ENCODE data around the gene TM7SF2. TPM values are rescaled to one million over a fixed set of nuclear protein-coding genes. Genes with fewer than 3 reads are reported as not detected.

The TM7SF2 gene
- polyA plus RNA-seq, 3 donors = 1.8 to 4.5 (median 1.8) TPM

DNA sequence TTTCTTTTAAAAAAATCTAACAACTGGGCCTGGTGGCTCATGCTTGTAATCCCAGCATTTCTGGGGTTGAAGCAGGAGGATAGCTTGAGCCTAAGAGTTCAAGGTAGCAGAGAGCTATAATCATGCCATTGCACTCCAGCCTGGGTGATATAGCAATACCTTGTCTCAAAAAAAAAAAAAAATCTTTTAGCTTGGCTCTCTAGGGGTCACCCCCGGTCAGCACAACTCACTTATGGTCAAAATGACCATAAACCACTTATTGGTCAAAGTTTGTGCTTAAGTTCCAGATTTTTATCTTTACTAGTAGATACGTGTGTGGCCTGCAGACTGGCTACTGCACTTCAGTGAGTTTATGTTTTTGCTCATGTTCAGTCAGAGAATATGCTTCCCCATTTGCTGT lies 52.0 kb downstream of the TM7SF2 start:
- no peak overlapping the region for H3K27ac ChIP-seq (ENCODE audit: low read depth in 1 of 2, low read length in 2 of 2)
- Mint-ChIP-seq H3K36me3 (no peaks in the 10 kb centered on the region), H3K27ac (no peak overlapping the region), H3K9me3 (no peaks in the 10 kb centered on the region), H3K4me1 (peaks cover 3% of the 10 kb centered on the region), H3K4me3 (no peak overlapping the region), H3K27me3 (ENCODE audit: low read depth in 3 of 3) (peaks cover 1 to 3% (median 2%) of the 10 kb centered on the region in 3 donors)
- H3K4me1 ChIP-seq (ENCODE audit: control insufficient read depth in 1 of 2, insufficient read depth in 2 of 2, low read length in 2 of 2) = no peaks in the 10 kb centered on the region
- H3K27me3 ChIP-seq (ENCODE audit: control insufficient read depth in 2 of 2, insufficient read depth in 2 of 2, low read length in 2 of 2) = no peaks in the 10 kb centered on the region
- H2AFZ ChIP-seq (ENCODE audit: insufficient read depth, low read depth, low read length, poor library complexity, severe bottlenecking) = no peak overlapping the region
- no peak for DNase-seq
- H3K4me2 ChIP-seq (replicated peaks; ENCODE audit: extremely low read depth, low read length, poor library complexity, severe bottlenecking) = no peak overlapping the region
- WGBS (ENCODE audit: insufficient coverage) = no CpG with 5 or more reads among the region's 2 CpGs
- H4K20me1 ChIP-seq (ENCODE audit: insufficient read depth, low read length) = no peaks in the 10 kb centered on the region
- no peaks in the 10 kb centered on the region for H3K9me3 ChIP-seq (replicated peaks in 1 of 2; ENCODE audit: control insufficient read depth in 1 of 2, insufficient read depth in 1 of 2, low read length in 2 of 2)
- H3K79me2 ChIP-seq (ENCODE audit: insufficient read depth, low read length) = no peaks in the 10 kb centered on the region
- intact Hi-C loops (cut with micrococcal nuclease) = no loop called here
- H3K9ac ChIP-seq (ENCODE audit: insufficient read depth, low read length, poor library complexity, severe bottlenecking) = no peak overlapping the region
- no peaks in the 10 kb centered on the region for H3K36me3 ChIP-seq (replicated peaks in 1 of 2; ENCODE audit: control insufficient read depth in 1 of 2, insufficient read depth in 2 of 2, low read length in 2 of 2)
- TF ChIP-seq, protein P1, sequence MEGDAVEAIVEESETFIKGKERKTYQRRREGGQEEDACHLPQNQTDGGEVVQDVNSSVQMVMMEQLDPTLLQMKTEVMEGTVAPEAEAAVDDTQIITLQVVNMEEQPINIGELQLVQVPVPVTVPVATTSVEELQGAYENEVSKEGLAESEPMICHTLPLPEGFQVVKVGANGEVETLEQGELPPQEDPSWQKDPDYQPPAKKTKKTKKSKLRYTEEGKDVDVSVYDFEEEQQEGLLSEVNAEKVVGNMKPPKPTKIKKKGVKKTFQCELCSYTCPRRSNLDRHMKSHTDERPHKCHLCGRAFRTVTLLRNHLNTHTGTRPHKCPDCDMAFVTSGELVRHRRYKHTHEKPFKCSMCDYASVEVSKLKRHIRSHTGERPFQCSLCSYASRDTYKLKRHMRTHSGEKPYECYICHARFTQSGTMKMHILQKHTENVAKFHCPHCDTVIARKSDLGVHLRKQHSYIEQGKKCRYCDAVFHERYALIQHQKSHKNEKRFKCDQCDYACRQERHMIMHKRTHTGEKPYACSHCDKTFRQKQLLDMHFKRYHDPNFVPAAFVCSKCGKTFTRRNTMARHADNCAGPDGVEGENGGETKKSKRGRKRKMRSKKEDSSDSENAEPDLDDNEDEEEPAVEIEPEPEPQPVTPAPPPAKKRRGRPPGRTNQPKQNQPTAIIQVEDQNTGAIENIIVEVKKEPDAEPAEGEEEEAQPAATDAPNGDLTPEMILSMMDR (IDR thresholded peaks at IDR 0.05) = no peak
- no peak overlapping the region for H3K4me3 ChIP-seq (replicated peaks in 1 of 3; ENCODE audit: low read depth in 2 of 3, low read length in 3 of 3)

Small RNA genes lying within 50 kb of the gene (small RNA-seq; reads per million reads assigned to genes)
- gene HIGD1AP10 (ENCODE audit: insufficient read length, low read depth) (not detected), gene PDCL2P2 (ENCODE audit: insufficient read length, low read depth) (not detected), gene RNU2-23P (ENCODE audit: insufficient read length, low read depth) (5.2 reads per million, percentile 52 among the genes with 10 or more reads in this experiment)

Other genes with a start within 250 kb of the TM7SF2 start
- gene EHD1, start 233.3 kb upstream of the TM7SF2 start, polyA plus RNA-seq = 100 to 1,000 TPM in 1 of 3 donors, 10 to 100 TPM in 2; 30.3 to 212 (median 48.4) TPM
- 10 to 100 TPM in 1 of 3 donors, 1 to 10 TPM in 2; 2.6 to 24.9 (median 4.0) TPM for gene ATG2A, start 194.7 kb upstream of the TM7SF2 start, polyA plus RNA-seq
- 10 to 100 TPM in 1 of 3 donors, 1 to 10 TPM in 2; 9.0 to 26.7 (median 9.4) TPM for gene PPP2R5B, start 187.2 kb upstream of the TM7SF2 start, polyA plus RNA-seq
- gene GPHA2, start 176.0 kb upstream of the TM7SF2 start, polyA plus RNA-seq = not detected
- gene MAJIN, start 139.8 kb upstream of the TM7SF2 start, polyA plus RNA-seq = not detected
- gene BATF2, start 114.9 kb upstream of the TM7SF2 start, polyA plus RNA-seq = 1 to 10 TPM in 2 of 3 donors, under 1 TPM in 1; 0.97 to 1.7 (median 1.1) TPM
- 10 to 100 TPM; 34.3 to 40.4 (median 34.4) TPM for gene ARL2, start 97.7 kb upstream of the TM7SF2 start, polyA plus RNA-seq
- gene SNX15, start 84.4 kb upstream of the TM7SF2 start, polyA plus RNA-seq = 10 to 100 TPM; 16.2 to 26.7 (median 17.8) TPM
- 10 to 100 TPM in 1 of 3 donors, 1 to 10 TPM in 2; 4.4 to 14.1 (median 6.7) TPM for gene SAC3D1, start 70.7 kb upstream of the TM7SF2 start, polyA plus RNA-seq
- gene NAALADL1, start 53.3 kb upstream of the TM7SF2 start, polyA plus RNA-seq = 10 to 100 TPM; 11.1 to 20.1 (median 20.1) TPM
- under 1 TPM in 2 of 3 donors, not detected in 1; 0.20 to 0.28 TPM for gene CDCA5, start 27.8 kb upstream of the TM7SF2 start, polyA plus RNA-seq
- gene ZFPL1, start 27.6 kb upstream of the TM7SF2 start, polyA plus RNA-seq = 10 to 100 TPM; 25.1 to 41.1 (median 27.2) TPM
- 10 to 100 TPM; 37.2 to 77.3 (median 39.4) TPM for gene VPS51, start 15.7 kb upstream of the TM7SF2 start, polyA plus RNA-seq
- gene ZNHIT2, start 5.8 kb downstream of the TM7SF2 start, polyA plus RNA-seq = 1 to 10 TPM; 2.1 to 9.4 (median 5.8) TPM
- gene FAU, start 10.3 kb downstream of the TM7SF2 start, polyA plus RNA-seq = 100 to 1,000 TPM; 668 to 818 (median 799) TPM
- gene MRPL49, start 10.4 kb downstream of the TM7SF2 start, polyA plus RNA-seq = 10 to 100 TPM; 19.8 to 33.9 (median 32.7) TPM
- 10 to 100 TPM in 1 of 3 donors, 1 to 10 TPM in 2; 3.5 to 81.6 (median 6.4) TPM for gene SYVN1, start 22.6 kb downstream of the TM7SF2 start, polyA plus RNA-seq
- under 1 TPM in 1 of 3 donors, not detected in 2; 0.64 TPM for gene SPDYC, start 58.4 kb downstream of the TM7SF2 start, polyA plus RNA-seq
- 100 to 1,000 TPM; 128 to 140 (median 129) TPM for gene CAPN1, start 70.1 kb downstream of the TM7SF2 start, polyA plus RNA-seq
- 1 to 10 TPM; 4.0 to 8.3 (median 5.2) TPM for gene POLA2, start 150.1 kb downstream of the TM7SF2 start, polyA plus RNA-seq
- gene CDC42EP2, start 203.0 kb downstream of the TM7SF2 start, polyA plus RNA-seq = 10 to 100 TPM in 2 of 3 donors, 1 to 10 TPM in 1; 5.4 to 15.6 (median 10.1) TPM
- gene DPF2, start 222.0 kb downstream of the TM7SF2 start, polyA plus RNA-seq = 10 to 100 TPM; 35.7 to 39.0 (median 35.9) TPM
- gene TIGD3, start 242.9 kb downstream of the TM7SF2 start, polyA plus RNA-seq = 1 to 10 TPM; 1.7 to 3.7 (median 2.8) TPM